LHCN-M2 (cell line): Measurements from ENCODE around the gene PRLH. TPM values are rescaled to one million over a fixed set of nuclear protein-coding genes. Genes with fewer than 3 reads are reported as not detected.

Experiments
- DNase-seq: peaks from one replicate; pipeline ENCODE4 v3.0.0-alpha.2; 2012; ENCODE audit warnings: low read depth
- total RNA-seq: library from RNA; depleted of rRNA; stranded (reverse); fragments of >200 nt; gene quantifications from 2 replicates; pipeline ENCODE4 v1.2.3, GENCODE V29; 2014

Gene PRLH
- total RNA-seq, 1 experiment from 2014 or later: not detected

DNA sequence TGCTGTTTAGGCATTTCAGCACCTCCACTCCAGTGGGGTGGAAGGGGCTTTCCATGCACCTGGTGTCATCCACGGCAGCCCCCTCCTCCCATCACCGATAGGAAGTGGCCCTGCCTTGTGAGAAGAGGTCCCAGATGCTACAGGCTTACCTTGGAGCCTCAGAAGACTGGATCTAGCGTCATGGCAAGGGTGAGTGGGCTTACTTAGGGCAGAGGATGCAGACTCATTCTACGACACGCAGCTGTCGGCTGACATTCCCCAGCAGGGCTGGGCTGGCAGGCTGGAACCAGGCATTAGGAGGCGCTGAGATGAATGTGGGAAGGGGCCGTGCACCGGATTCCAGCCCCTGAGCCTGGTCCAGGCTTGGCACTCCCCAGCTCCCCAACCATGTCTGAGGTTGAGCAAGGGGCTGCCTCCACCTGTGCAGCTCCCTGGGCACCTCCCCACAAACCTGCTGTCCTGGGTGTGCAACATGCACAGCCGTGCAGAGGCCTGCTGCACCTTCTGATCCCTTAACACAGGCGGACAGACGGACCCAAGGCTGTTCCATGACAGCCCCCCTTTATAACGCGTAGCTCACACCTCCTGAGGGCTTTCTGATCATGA is 1.7 kb upstream of the PRLH start:
- no peak for DNase-seq

- DNase-seq: no peak
Observed at GRCh38 chr2:237565974-237566373, 400 bp upstream of the PRLH start.

GRCh38 chr2:237567276-237568029 is 1.1 kb downstream of the PRLH start:
- no peak for DNase-seq

GRCh38 chr2:237568121-237568660 is 1.8 kb downstream of the PRLH start:
- no peak for DNase-seq

DNA sequence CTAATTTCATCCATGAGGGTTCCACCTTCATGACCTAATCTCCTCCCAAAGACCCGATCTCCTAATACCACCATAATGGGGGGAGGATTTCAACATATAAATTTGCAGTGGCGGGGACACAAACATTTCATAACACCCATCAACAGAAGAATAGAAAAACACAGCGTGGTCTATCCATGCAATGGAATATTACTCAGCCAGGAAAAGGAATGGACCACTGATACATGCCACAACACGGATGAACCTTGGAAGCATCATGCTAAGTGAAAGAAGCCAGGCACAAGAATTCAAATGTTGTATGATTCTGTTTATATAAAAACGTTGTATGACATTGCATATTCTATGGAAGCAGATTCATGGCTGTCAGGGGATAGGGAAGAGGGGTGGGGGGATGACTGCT is 2.7 kb downstream of the PRLH start:
- no peak for DNase-seq

- no peak for DNase-seq
Observed at GRCh38 chr2:237569896-237570295, 3.5 kb downstream of the PRLH start.

- DNase-seq: no peak
Observed at GRCh38 chr2:237570776-237571335, 4.5 kb downstream of the PRLH start.

GRCh38 chr2:237571551-237571950 is 5.2 kb downstream of the PRLH start:
- DNase-seq: no peak

- peak; percentile 84 for DNase-seq
Observed at GRCh38 chr2:237572021-237572741, 5.8 kb downstream of the PRLH start.

DNA sequence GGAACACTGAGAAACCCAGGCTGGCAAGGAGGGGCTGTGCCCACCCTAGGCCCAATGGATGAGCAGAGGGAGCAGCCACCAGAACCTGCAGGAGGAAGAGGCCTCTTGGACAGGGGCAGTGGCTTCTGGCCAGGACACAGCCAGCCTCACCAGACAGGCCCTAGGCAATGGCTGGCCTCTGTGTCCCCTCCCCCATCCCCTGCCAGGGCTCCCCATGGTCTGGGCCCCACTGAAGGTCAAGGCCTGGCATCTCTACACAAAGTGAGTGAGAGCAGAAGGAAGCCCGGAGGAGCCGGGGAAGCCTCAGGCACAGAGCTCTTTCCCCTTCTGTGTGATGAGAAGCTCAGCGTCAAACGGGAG is 6.3 kb downstream of the PRLH start:
- no peak for DNase-seq

- no peak for DNase-seq
Observed at GRCh38 chr2:237573721-237574415, 7.5 kb downstream of the PRLH start.

GRCh38 chr2:237574467-237574866 is 8.1 kb downstream of the PRLH start:
- no peak for DNase-seq

DNA sequence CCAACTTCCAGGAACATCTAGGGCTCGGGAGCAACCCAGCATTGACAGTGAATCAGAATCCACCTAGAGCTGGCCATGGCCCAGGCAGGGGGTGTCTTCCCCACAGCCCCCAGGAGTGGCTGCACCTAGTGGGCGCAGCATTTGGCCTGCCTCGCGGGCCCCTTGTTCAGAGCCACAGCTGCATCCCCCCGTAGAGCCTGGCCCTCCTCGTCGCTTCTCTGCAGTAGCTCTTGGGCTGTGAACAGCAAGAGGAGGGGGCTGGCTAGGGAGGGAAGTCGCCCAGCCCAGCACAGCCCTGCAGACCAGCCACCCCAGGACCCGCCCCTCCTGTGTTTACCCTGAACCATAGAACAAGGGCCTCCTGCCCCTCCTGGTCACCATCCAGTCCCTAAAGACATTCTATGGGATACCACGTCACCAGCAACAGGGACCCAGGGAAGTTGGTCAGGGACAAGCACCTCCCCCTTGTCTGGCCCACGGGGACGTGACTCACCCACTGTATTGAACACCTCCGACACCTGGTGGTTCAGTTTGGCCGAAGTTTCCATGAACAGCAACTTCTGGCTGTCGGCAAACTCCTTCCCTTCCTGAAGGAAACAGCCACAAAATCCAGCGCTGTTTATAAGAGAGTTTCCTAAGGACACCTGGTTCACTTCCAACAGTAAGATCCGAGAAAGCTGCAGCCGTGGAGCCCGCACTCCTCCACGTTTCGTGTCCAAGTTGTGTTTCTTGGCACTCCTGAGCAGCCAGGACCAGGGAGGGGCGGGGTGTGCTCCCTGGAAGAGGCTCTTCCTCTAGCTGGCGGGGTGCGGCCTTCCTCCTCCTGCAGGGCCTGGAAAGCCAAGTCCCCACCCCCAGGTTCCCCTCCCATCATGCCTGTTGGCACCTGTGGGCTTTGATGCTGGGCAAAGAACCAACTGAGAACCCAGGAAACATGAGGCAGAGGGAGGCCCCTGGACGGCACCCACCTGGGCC is 8.8 kb downstream of the PRLH start:
- no peak for DNase-seq

- DNase-seq: no peak
Observed at GRCh38 chr2:237575869-237576862, 9.8 kb downstream of the PRLH start.

DNA sequence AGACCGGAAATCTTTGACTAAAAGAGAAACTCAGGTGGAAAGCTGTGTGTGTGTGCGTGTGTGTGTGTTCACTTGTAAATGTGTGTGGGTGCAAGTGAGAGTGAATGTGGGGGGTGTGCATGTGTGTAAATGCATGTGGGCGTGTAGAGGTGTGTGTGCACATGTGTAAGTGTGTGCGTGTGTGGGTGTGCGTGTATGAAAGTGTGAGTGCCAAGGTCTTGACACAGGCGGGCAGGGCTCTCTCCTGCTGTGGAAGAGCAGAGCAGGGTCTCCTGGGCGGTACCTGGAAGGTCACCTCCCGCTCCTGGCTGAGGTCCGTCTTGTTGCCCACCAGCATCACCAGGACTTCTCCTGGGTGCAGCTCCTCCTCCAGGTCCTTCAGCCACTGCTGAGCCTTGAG is 10.6 kb downstream of the PRLH start:
- no peak for DNase-seq

DNA sequence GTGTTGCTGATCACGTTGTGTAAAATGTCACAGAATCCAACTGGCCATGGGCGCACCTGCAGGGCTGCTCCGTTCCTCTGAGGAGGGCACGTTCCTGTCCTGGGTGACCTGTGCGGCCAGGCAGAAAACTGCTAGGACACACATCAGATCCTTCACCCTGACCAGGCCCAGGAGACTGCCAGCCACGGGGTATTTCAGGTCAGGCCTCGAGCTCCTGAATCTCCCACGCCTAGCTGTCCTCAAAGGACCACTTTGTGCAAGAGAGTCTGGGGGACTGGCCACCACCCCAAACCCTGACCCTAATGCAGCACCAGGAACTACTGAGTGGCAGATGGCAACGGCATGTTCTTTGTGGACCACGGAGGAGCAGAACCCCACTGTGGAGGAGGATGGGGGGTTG is 11.1 kb downstream of the PRLH start:
- DNase-seq: no peak

GRCh38 chr2:237577956-237578870 is 11.8 kb downstream of the PRLH start:
- no peak for DNase-seq

GRCh38 chr2:237581326-237581725 is 15.0 kb downstream of the PRLH start:
- no peak for DNase-seq
